WTC11 (cell line): ENCODE measurements around the gene CHST11. TPM values are rescaled to one million over a fixed set of nuclear protein-coding genes. Genes with fewer than 3 reads are reported as not detected.

Experiments
- ATAC-seq: fragments of 200-7000 bp; cut with Tn5 transposase; 2 replicates; pipeline ENCODE4 v1.10.0; 2021; ENCODE audit warnings: mild to moderate bottlenecking, moderate library complexity
- CTCF ChIA-PET: fragments of 300-600 bp; sonication (Branson Sonifier 250); formaldehyde crosslinking; loops from one replicate; lab custom pipeline; 2021; ENCODE audit warnings: antibody characterized with exemption; lab: Charles Lee
- POLR2A ChIA-PET: fragments of 350-600 bp; sonication (Branson Sonifier 250); formaldehyde crosslinking; loops from one replicate; lab custom pipeline; 2021; ENCODE audit warnings: antibody characterized with exemption; lab: Charles Lee
- DNase-seq: peaks from one replicate; pipeline ENCODE4 v3.0.0; 2021; ENCODE audit warnings: low spot score
- H3K27ac Mint-ChIP-seq: 2 replicates; pipeline ENCODE4 v1.8.0; 2021; ENCODE audit warnings: mixed read lengths
- H3K27me3 Mint-ChIP-seq: 2 replicates; pipeline ENCODE4 v1.8.0; 2021; ENCODE audit warnings: low read depth, mild to moderate bottlenecking, moderate library complexity, mixed read lengths
- H3K36me3 Mint-ChIP-seq: 2 replicates; pipeline ENCODE4 v1.8.0; 2021; ENCODE audit warnings: mixed read lengths
- H3K4me1 Mint-ChIP-seq: 2 replicates; pipeline ENCODE4 v1.8.0; 2022; ENCODE audit warnings: mixed read lengths
- H3K4me3 Mint-ChIP-seq: 2 replicates; pipeline ENCODE4 v1.8.0; 2021; ENCODE audit warnings: mild to moderate bottlenecking, moderate library complexity, mixed read lengths
- H3K9me3 Mint-ChIP-seq: 2 replicates; pipeline ENCODE4 v1.8.0; 2021; ENCODE audit warnings: mixed read lengths
- AFF4 ChIP-seq: sonication (generic); formaldehyde crosslinking; IDR thresholded peaks from 2 replicates; pipeline ENCODE4 v1.8.1; 2023; ENCODE audit warnings: mild to moderate bottlenecking, missing genetic modification reagents, borderline replicate concordance
- ATF1 ChIP-seq: sonication (generic); formaldehyde crosslinking; IDR thresholded peaks from 2 replicates; pipeline ENCODE4 v1.8.1; 2023; ENCODE audit warnings: mild to moderate bottlenecking, moderate library complexity, missing genetic modification reagents
- ATF6 ChIP-seq: sonication (generic); formaldehyde crosslinking; IDR thresholded peaks from 2 replicates; pipeline ENCODE4 v1.8.1; 2023; ENCODE audit warnings: mild to moderate bottlenecking, missing genetic modification reagents
- CREB1 ChIP-seq: sonication (generic); formaldehyde crosslinking; IDR thresholded peaks from 2 replicates; pipeline ENCODE4 v1.8.0; 2023; ENCODE audit warnings: mild to moderate bottlenecking, missing genetic modification reagents
- FOXP4 ChIP-seq: sonication (generic); formaldehyde crosslinking; IDR thresholded peaks from 2 replicates; pipeline ENCODE4 v1.8.0; 2022; ENCODE audit warnings: mild to moderate bottlenecking, missing genetic modification reagents
- GABPB1 ChIP-seq: sonication (generic); formaldehyde crosslinking; IDR thresholded peaks from 2 replicates; pipeline ENCODE4 v1.8.1; 2023; ENCODE audit warnings: mild to moderate bottlenecking, missing genetic modification reagents
- GRHL2 ChIP-seq: fragments of 250-450 bp; sonication (Bioruptor Pico); IDR thresholded peaks from 2 replicates; pipeline ENCODE4 v1.8.0; 2022; ENCODE audit warnings: mild to moderate bottlenecking, moderate library complexity; ENCODE audit not compliant: insufficient replicate concordance, severe bottlenecking
- HMGA2 ChIP-seq: fragments of 250-450 bp; sonication (Bioruptor Pico); IDR thresholded peaks from 2 replicates; pipeline ENCODE4 v1.4.0; 2021; ENCODE audit warnings: mild to moderate bottlenecking, moderate library complexity
- JAZF1 ChIP-seq: fragments of 250-450 bp; sonication (Bioruptor Pico); IDR thresholded peaks from 2 replicates; pipeline ENCODE4 v1.9.0; 2021; ENCODE audit warnings: moderate library complexity, mild to moderate bottlenecking, inconsistent platforms
- KAT7 ChIP-seq: sonication (generic); formaldehyde crosslinking; IDR thresholded peaks from 2 replicates; pipeline ENCODE4 v1.8.1; 2023; ENCODE audit warnings: missing genetic modification reagents, mild to moderate bottlenecking, borderline replicate concordance
- NFYB ChIP-seq: sonication (generic); formaldehyde crosslinking; conservative IDR thresholded peaks from 2 replicates; pipeline ENCODE4 v1.8.0; 2022; ENCODE audit warnings: low read depth, missing genetic modification reagents
- TP53 ChIP-seq: sonication (generic); formaldehyde crosslinking; IDR thresholded peaks from 2 replicates; pipeline ENCODE4 v1.8.1; 2023; ENCODE audit warnings: mild to moderate bottlenecking, missing genetic modification reagents
- USF1 ChIP-seq: sonication (generic); formaldehyde crosslinking; IDR thresholded peaks from 2 replicates; pipeline ENCODE4 v1.8.0; 2022; ENCODE audit warnings: mild to moderate bottlenecking, missing genetic modification reagents
- ZBTB21 ChIP-seq: sonication (generic); formaldehyde crosslinking; IDR thresholded peaks from 2 replicates; pipeline ENCODE4 v1.8.1; 2023; ENCODE audit warnings: mild to moderate bottlenecking, missing genetic modification reagents, borderline replicate concordance
- ZBTB43 ChIP-seq: sonication (generic); formaldehyde crosslinking; IDR thresholded peaks from 2 replicates; pipeline ENCODE4 v1.8.1; 2023; ENCODE audit warnings: mild to moderate bottlenecking, missing genetic modification reagents
- ZNF121 ChIP-seq: sonication (generic); formaldehyde crosslinking; IDR thresholded peaks from 2 replicates; pipeline ENCODE4 v1.8.0; 2023; ENCODE audit warnings: missing genetic modification reagents
- ZNF232 ChIP-seq: sonication (generic); formaldehyde crosslinking; IDR thresholded peaks from 2 replicates; pipeline ENCODE4 v1.8.0; 2022; ENCODE audit warnings: mild to moderate bottlenecking, missing genetic modification reagents
- ZNF263 ChIP-seq: sonication (generic); formaldehyde crosslinking; IDR thresholded peaks from 2 replicates; pipeline ENCODE4 v1.8.1; 2022; ENCODE audit warnings: low read depth, mild to moderate bottlenecking, moderate library complexity, missing genetic modification reagents
- ZNF317 ChIP-seq: sonication (generic); formaldehyde crosslinking; IDR thresholded peaks from 2 replicates; pipeline ENCODE4 v1.8.1; 2023; ENCODE audit warnings: low read depth, mild to moderate bottlenecking, moderate library complexity, missing genetic modification reagents, borderline replicate concordance
- total RNA-seq: library from RNA; stranded (reverse); gene quantifications from 3 replicates; pipeline ENCODE4 v1.2.3, GENCODE V29; 2021

CHST11 gene
- total RNA-seq, 1 experiment from 2014 or later: 24.2 TPM

GRCh38 chr12:104473374-104473983 lies 16.7 kb downstream of the CHST11 start:
- peak; percentile 49 for ATAC-seq
- peaks cover 8% of the 10 kb centered on the region; the same call in 1 of the 2 replicates for H3K9me3 Mint-ChIP-seq
- TF ChIP-seq ZBTB21 (CRISPR knock-in tag) (no peak), ZNF232 (CRISPR knock-in tag) (no peak), CREB1 (CRISPR knock-in tag) (no peak), ATF1 (CRISPR knock-in tag) (no peak), AFF4 (CRISPR knock-in tag) (no peak), USF1 (CRISPR knock-in tag) (no peak), FOXP4 (no peak), ZNF121 (CRISPR knock-in tag) (no peak), JAZF1 (no peak), HMGA2 (CRISPR knock-in tag) (no peak)
- TF ChIP-seq, all 79 proteins: peak for 0
- Mint-ChIP-seq H3K27me3 (no peaks in the 10 kb centered on the region), H3K36me3 (no peaks in the 10 kb centered on the region), H3K27ac (no peak overlapping the region), H3K4me3 (no peak overlapping the region), H3K4me1 (peaks cover 39% of the 10 kb centered on the region)
- ChIA-PET CTCF (interaction anchor here (1.0 to 1.8 kb wide), 3 partner anchors 16 to 196 kb away, joined by 3 to 10 read pairs (median 4); no protein-coding TSS in a partner anchor), POLR2A (no interaction called here)
- no peak for DNase-seq

- Mint-ChIP-seq H3K27me3 (no peaks in the 10 kb centered on the region), H3K27ac (no peak overlapping the region), H3K36me3 (no peaks in the 10 kb centered on the region), H3K4me3 (no peak overlapping the region), H3K4me1 (peaks cover 32% of the 10 kb centered on the region), H3K9me3 (peaks cover 8% of the 10 kb centered on the region; the same call in 1 of the 2 replicates)
- ChIA-PET POLR2A (no interaction called here), CTCF (interaction anchor here (0.8 kb wide), 1 partner anchor 93 kb away, joined by 4 read pairs; no protein-coding TSS in a partner anchor)
- DNase-seq (no peak), ATAC-seq (no peak)
- TF ChIP-seq ZNF317: no peak
- no peak for TF ChIP-seq ZNF263 (CRISPR knock-in tag)
Measured at GRCh38 chr12:104475271-104475670, 18.5 kb downstream of the CHST11 start.

GRCh38 chr12:104477510-104478390 lies 21.0 kb downstream of the CHST11 start:
- ATAC-seq (no peak), DNase-seq (no peak)
- POLR2A ChIA-PET: no interaction called here
- Mint-ChIP-seq H3K36me3 (peaks cover 6% of the 10 kb centered on the region; the same call in 1 of the 2 replicates), H3K4me3 (no peak overlapping the region), H3K4me1 (peaks cover 27% of the 10 kb centered on the region), H3K27ac (no peak overlapping the region), H3K9me3 (peaks cover 8% of the 10 kb centered on the region; the same call in 1 of the 2 replicates), H3K27me3 (no peaks in the 10 kb centered on the region)
- CTCF ChIA-PET: interaction anchor here (1.0 to 1.3 kb wide), 2 partner anchors 22 to 29 kb away, joined by 3 read pairs; no protein-coding TSS in a partner anchor
- TF ChIP-seq TP53 (CRISPR knock-in tag): no peak
- TF ChIP-seq GRHL2 (CRISPR knock-in tag): no peak
- TF ChIP-seq KAT7 (CRISPR knock-in tag): no peak
- no peak for TF ChIP-seq NFYB (CRISPR knock-in tag)
- no peak for TF ChIP-seq ZBTB43
- TF ChIP-seq ZBTB21 (CRISPR knock-in tag): no peak
- no peak for TF ChIP-seq GABPB1 (CRISPR knock-in tag)
- TF ChIP-seq ATF6: no peak
